ENCODE data around the gene MORN5. TPM values are rescaled to one million over a fixed set of nuclear protein-coding genes. Genes with fewer than 3 reads are reported as not detected.

Gene MORN5
- total RNA-seq, 4 donors from 2014 or later: 1.8 TPM; not detected in 3

DNA sequence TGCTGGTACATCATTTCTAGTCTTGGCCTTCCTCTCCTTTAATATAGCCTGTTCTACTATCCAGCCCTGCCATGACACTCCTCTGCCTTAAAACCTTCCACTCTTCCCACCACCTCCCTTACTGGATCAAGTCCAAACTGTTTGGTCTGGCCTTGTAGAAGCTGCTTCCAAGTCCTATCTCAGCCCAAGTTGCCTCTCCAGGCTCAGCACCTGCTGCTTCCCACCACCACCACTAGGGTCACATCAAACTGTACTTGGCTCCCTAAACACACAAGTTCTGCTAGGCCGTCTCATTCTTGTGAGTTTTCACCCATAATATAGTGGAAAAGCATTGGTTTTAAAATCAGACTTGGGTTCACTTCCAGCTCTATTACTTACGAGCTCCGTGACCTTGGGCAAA, 1.5 kb upstream of the MORN5 start:
- H3K36me3 ChIP-seq: no peaks in the 10 kb centered on the region
- 65 to 76% methylated on average over 3 of the region's 3 CpGs for WGBS, 2 donors
- H3K27ac ChIP-seq: no peak overlapping the region
- no peak overlapping the region for H3K4me3 ChIP-seq
- peaks cover 0 to 5% of the 10 kb centered on the region in 2 donors for H3K27me3 ChIP-seq
- no peak for TF ChIP-seq EP300 (IDR thresholded peaks at IDR 0.05)
- TF ChIP-seq POLR2A (IDR thresholded peaks at IDR 0.05): no peak
- TF ChIP-seq, protein P1, sequence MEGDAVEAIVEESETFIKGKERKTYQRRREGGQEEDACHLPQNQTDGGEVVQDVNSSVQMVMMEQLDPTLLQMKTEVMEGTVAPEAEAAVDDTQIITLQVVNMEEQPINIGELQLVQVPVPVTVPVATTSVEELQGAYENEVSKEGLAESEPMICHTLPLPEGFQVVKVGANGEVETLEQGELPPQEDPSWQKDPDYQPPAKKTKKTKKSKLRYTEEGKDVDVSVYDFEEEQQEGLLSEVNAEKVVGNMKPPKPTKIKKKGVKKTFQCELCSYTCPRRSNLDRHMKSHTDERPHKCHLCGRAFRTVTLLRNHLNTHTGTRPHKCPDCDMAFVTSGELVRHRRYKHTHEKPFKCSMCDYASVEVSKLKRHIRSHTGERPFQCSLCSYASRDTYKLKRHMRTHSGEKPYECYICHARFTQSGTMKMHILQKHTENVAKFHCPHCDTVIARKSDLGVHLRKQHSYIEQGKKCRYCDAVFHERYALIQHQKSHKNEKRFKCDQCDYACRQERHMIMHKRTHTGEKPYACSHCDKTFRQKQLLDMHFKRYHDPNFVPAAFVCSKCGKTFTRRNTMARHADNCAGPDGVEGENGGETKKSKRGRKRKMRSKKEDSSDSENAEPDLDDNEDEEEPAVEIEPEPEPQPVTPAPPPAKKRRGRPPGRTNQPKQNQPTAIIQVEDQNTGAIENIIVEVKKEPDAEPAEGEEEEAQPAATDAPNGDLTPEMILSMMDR (IDR thresholded peaks at IDR 0.05): peak in 1 of 5 experiments; percentile 17
- H3K4me1 ChIP-seq: peaks cover 0 to 46% (median 10%) of the 10 kb centered on the region in 4 donors
- DNase-seq (ENCODE audit: low spot score in 2 of 2): no peak
- H3K9me3 ChIP-seq: peaks cover 0 to 7% (median 0%) of the 10 kb centered on the region in 4 donors

DNA sequence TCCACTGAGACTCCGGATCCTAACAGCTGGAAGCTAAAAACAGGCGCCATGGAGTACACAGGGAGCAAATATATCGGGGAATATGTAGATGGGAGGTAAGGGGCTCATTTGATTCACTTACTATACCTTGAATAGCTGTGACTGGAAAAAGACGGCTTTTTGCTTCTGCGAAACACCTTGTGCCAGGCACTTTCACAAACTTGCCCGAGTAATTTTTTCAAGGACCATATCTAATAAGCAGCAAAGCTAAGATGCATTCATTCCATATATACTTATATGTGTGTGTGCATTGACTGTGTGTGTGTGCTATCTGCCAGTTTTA, 178 bp downstream of the MORN5 start:
- peak overlapping the region; percentile 83 to 98 (median 92) for H3K4me3 ChIP-seq
- DNase-seq (ENCODE audit: low spot score in 2 of 2): no peak
- H3K27me3 ChIP-seq: peaks cover 0 to 5% of the 10 kb centered on the region in 2 donors
- H3K9me3 ChIP-seq: peaks cover 0 to 7% (median 0%) of the 10 kb centered on the region in 4 donors
- 25 to 26% methylated on average over 6 of the region's 6 CpGs for WGBS, 2 donors
- H3K4me1 ChIP-seq: peaks cover 0 to 42% (median 10%) of the 10 kb centered on the region in 4 donors
- H3K36me3 ChIP-seq: no peaks in the 10 kb centered on the region
- TF ChIP-seq POLR2A (IDR thresholded peaks at IDR 0.05) (no peak), EP300 (IDR thresholded peaks at IDR 0.05) (no peak)
- TF ChIP-seq, protein P1 (IDR thresholded peaks at IDR 0.05): no peak
- H3K27ac ChIP-seq: peak overlapping the region in 1 of 4 donors; percentile 92

DNA sequence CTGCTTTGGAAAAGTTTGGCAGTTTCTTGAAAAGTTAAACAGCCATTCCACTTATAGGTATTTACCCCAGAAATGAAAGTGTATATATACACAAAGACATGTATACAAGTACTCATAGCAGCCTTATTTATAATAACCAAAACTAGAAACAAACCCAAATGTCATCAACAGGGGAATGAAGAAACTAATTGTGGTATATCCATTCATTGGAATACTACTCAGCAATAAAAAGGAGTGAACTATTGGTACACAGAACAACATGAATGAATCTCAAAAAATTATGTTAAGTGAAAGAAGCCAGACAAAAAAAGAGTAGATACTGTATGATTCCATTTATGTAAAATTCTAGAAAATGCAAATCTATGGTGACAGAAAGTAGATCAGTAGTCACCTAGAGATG, 2.7 kb downstream of the MORN5 start:
- H3K4me1 ChIP-seq: peaks cover 0 to 22% (median 10%) of the 10 kb centered on the region in 4 donors
- no peak for DNase-seq (ENCODE audit: low spot score in 2 of 2)
- H3K4me3 ChIP-seq: no peak overlapping the region
- H3K27ac ChIP-seq: no peak overlapping the region
- H3K9me3 ChIP-seq: peaks cover 0 to 7% (median 0%) of the 10 kb centered on the region in 4 donors
- H3K36me3 ChIP-seq: no peaks in the 10 kb centered on the region
- TF ChIP-seq EP300 (IDR thresholded peaks at IDR 0.05) (no peak), POLR2A (IDR thresholded peaks at IDR 0.05) (no peak)
- TF ChIP-seq, protein P1 (IDR thresholded peaks at IDR 0.05): no peak
- peaks cover 0 to 5% of the 10 kb centered on the region in 2 donors for H3K27me3 ChIP-seq

DNA sequence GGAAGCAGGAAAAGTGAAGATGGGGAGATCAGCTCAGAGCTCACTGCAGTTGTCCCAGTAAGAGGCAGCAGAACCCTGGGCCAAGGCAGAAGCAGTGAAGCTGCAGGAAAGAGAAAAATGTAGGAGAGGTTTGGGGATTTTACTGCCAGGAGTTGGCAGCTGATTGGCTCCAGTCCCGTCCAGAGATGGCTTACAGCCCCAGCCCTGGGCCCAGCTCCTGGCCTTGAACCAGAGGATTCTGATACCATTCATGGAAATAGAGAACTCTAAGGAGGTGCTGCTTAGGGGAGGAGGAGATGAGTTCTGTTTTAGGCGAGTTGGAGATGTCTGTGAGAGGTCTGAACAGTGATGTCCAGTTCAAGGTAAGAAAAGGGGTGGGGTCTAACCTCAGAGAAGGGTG, 4.6 kb downstream of the MORN5 start:
- Histone ChIP-seq H3K9me3 (peaks cover 0 to 7% (median 0%) of the 10 kb centered on the region in 4 donors), H3K4me1 (peaks cover 0 to 5% (median 0%) of the 10 kb centered on the region in 4 donors), H3K27ac (no peak overlapping the region), H3K4me3 (no peak overlapping the region), H3K27me3 (peaks cover 0 to 5% of the 10 kb centered on the region in 2 donors), H3K36me3 (no peaks in the 10 kb centered on the region)
- no peak for TF ChIP-seq EP300 (IDR thresholded peaks at IDR 0.05)
- TF ChIP-seq, protein P1 (IDR thresholded peaks at IDR 0.05): no peak
- no peak for TF ChIP-seq POLR2A (IDR thresholded peaks at IDR 0.05)
- no peak for DNase-seq (ENCODE audit: low spot score in 2 of 2)
- WGBS, 2 donors: 27 to 45% methylated on average over 2 of the region's 2 CpGs

DNA sequence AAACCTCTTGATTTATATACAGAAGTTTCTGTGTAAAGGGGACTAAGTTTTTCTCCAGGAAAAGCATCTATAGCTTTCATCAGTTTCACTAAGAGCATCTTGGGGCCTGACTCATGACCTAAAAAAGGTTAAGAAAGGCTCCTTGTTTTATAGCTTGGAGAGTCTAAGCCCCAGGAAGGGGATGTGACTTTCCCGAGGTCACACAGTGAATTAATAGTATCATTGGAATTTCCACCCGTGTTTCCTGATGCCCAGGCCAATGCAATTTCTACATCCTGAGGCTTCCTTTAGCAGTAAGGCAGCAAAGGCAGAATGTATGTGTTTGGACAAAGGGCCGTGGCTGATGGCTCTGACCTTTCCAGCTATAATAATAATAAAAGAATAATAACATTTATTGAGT, 8.6 kb downstream of the MORN5 start:
- WGBS, 2 donors: 21 to 50% methylated on average over 3 of the region's 3 CpGs
- H3K27ac ChIP-seq: no peak overlapping the region
- TF ChIP-seq EP300 (IDR thresholded peaks at IDR 0.05) (no peak), POLR2A (IDR thresholded peaks at IDR 0.05) (no peak)
- TF ChIP-seq, protein P1 (IDR thresholded peaks at IDR 0.05): no peak
- H3K27me3 ChIP-seq: peaks cover 0 to 3% of the 10 kb centered on the region in 2 donors
- no peaks in the 10 kb centered on the region for H3K4me1 ChIP-seq
- H3K9me3 ChIP-seq: no peaks in the 10 kb centered on the region
- no peaks in the 10 kb centered on the region for H3K36me3 ChIP-seq
- no peak for DNase-seq (ENCODE audit: low spot score in 2 of 2)
- H3K4me3 ChIP-seq: no peak overlapping the region

Data from tibial nerve (tissue), 4 donors.